ENCODE data around the gene PQBP1. TPM values are rescaled to one million over a fixed set of nuclear protein-coding genes. Genes with fewer than 3 reads are reported as not detected.
A peak's percentile ranks its signal among the peaks of the same experiment; 100 is the strongest.

Gene PQBP1
- total RNA-seq, 1 donor from 2014 or later, result 14.8 TPM

GRCh38 chrX:48891402-48892288 lies 6.1 kb upstream of the PQBP1 start:
- Histone ChIP-seq H3K36me3 (peaks cover 0 to 4% of the 10 kb centered on the region in 2 donors), H3K4me3 (peak overlapping the region; percentile 61 to 63), H3K4me1 (peaks cover 0 to 6% of the 10 kb centered on the region in 2 donors), H3K27me3 (no peaks in the 10 kb centered on the region), H3K27ac (peak overlapping the region; percentile 60 to 74), H3K9me3 (no peaks in the 10 kb centered on the region)
- DNase-seq (ENCODE audit: low spot score in 2 of 2), result peak; percentile 70 to 94
- TF ChIP-seq CTCF (IDR thresholded peaks at IDR 0.05), result peak; percentile 40 to 54 (median 53)
- intact Hi-C loops (cut with DNase I), result loop anchor here (2.0 to 10.0 kb wide), 3 partner anchors 25 to 417 kb away; partner anchors contain the start of genes FTSJ1, HDAC6 and SLC38A5

GRCh38 chrX:48892896-48893295 lies 4.8 kb upstream of the PQBP1 start:
- Histone ChIP-seq H3K9me3 (no peaks in the 10 kb centered on the region), H3K4me3 (no peak overlapping the region), H3K4me1 (peaks cover 0 to 6% of the 10 kb centered on the region in 2 donors), H3K27me3 (no peaks in the 10 kb centered on the region), H3K27ac (no peak overlapping the region), H3K36me3 (peaks cover 0 to 4% of the 10 kb centered on the region in 2 donors)
- intact Hi-C loops (cut with DNase I), result loop anchor here (10.0 kb wide), 1 partner anchor 418 kb away; the partner anchor contains the start of genes FTSJ1 and SLC38A5
- TF ChIP-seq CTCF (IDR thresholded peaks at IDR 0.05), result no peak
- DNase-seq (ENCODE audit: low spot score in 2 of 2), result peak in 1 of 2 donors; percentile 57

GRCh38 chrX:48893556-48894348 lies 4.0 kb upstream of the PQBP1 start:
- H3K36me3 ChIP-seq, result peaks cover 0 to 4% of the 10 kb centered on the region in 2 donors
- no peaks in the 10 kb centered on the region for H3K9me3 ChIP-seq
- H3K27ac ChIP-seq, result no peak overlapping the region
- DNase-seq (ENCODE audit: low spot score in 2 of 2), result peak in 1 of 2 donors; percentile 59
- peaks cover 0 to 6% of the 10 kb centered on the region in 2 donors for H3K4me1 ChIP-seq
- H3K27me3 ChIP-seq, result no peaks in the 10 kb centered on the region
- intact Hi-C loops (cut with DNase I), result loop anchor here (10.0 kb wide), 1 partner anchor 419 kb away; the partner anchor contains the start of genes FTSJ1 and SLC38A5
- H3K4me3 ChIP-seq, result no peak overlapping the region
- no peak for TF ChIP-seq CTCF (IDR thresholded peaks at IDR 0.05)

GRCh38 chrX:48894891-48895290 lies 2.8 kb upstream of the PQBP1 start:
- TF ChIP-seq CTCF (IDR thresholded peaks at IDR 0.05), result no peak
- no peak overlapping the region for H3K4me3 ChIP-seq
- H3K27me3 ChIP-seq, result no peaks in the 10 kb centered on the region
- no peak overlapping the region for H3K27ac ChIP-seq
- H3K4me1 ChIP-seq, result peaks cover 3 to 9% of the 10 kb centered on the region in 2 donors
- DNase-seq (ENCODE audit: low spot score in 2 of 2), result peak in 1 of 2 donors; percentile 53
- intact Hi-C loops (cut with DNase I), result loop anchor here (5.0 to 10.0 kb wide), 2 partner anchors 147 to 420 kb away; partner anchors contain the start of genes FTSJ1, SLC38A5 and TFE3
- peaks cover 0 to 4% of the 10 kb centered on the region in 2 donors for H3K36me3 ChIP-seq
- H3K9me3 ChIP-seq, result no peaks in the 10 kb centered on the region

- intact Hi-C loops (cut with DNase I), result loop anchor here (2.0 to 10.0 kb wide), 4 partner anchors 62 to 422 kb away; partner anchors contain the start of genes FTSJ1, SLC38A5 and TFE3
- Histone ChIP-seq H3K27me3 (no peaks in the 10 kb centered on the region), H3K4me3 (peak overlapping the region; percentile 60 to 69), H3K4me1 (peaks cover 3 to 9% of the 10 kb centered on the region in 2 donors), H3K27ac (peak overlapping the region; percentile 94 to 97), H3K9me3 (no peaks in the 10 kb centered on the region), H3K36me3 (peaks cover 5 to 7% of the 10 kb centered on the region in 2 donors)
- DNase-seq (ENCODE audit: low spot score in 2 of 2), result peak in 1 of 2 donors; percentile 59
- no peak for TF ChIP-seq CTCF (IDR thresholded peaks at IDR 0.05)
These were observed 1.1 kb upstream of the PQBP1 start for GRCh38 chrX:48896611-48897011.
